Measurements from ENCODE around the gene PRSS56. TPM values are rescaled to one million over a fixed set of nuclear protein-coding genes. Genes with fewer than 3 reads are reported as not detected.

Gene PRSS56
- total and polyA plus RNA-seq, 2 of the 8 experiments (the other 6 are each of a cell fraction or from before 2014, with no cell fraction given) = 0.03 TPM; not detected in 1

DNA sequence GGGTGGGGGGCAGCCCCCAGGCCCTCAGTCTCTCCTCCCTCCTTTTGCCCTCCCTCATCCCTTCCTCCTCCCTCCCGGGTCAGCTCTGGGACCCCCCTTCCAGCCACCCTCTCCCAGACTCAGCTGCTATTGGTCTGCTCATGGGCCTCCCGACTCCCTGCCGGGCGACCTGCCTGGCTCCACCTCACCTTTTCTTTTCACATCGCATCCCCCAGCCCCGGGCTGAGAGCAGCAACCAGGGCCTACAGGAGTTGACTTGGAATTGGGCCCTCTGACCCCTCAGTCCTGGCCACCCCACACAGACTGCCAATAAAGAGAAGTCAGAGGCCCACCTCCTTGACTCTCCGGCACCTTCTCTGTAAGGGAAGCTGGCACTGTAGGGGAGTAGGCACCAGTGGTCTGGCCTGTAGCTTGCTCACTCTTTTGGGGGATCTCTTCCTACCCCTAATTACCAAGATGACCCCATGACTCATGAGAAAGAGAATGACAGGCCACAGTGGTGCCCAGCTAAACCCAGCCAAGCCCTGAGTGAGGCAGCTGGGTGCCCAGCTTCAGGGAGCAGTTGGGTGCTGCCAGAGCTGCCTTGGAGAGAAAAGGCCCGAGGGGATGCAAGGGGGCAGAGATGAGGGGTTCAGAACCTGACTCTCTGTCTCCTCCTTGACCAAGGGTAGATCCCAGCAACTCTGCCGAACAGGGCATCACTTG is 30.5 kb upstream of the PRSS56 start:
- Histone ChIP-seq H4K5ac (ENCODE audit: insufficient read length, low read depth, low read length) (no peak overlapping the region), H2BK5ac (ENCODE audit: low read depth, low read length) (no peak overlapping the region), H4K8ac (ENCODE audit: extremely low read depth, insufficient read depth, low read length) (no peak overlapping the region), H3K36me3 (ENCODE audit: control insufficient read depth in 2 of 4, insufficient read depth in 4 of 4, low read length in 3 of 4) (peaks cover 0 to 11% (median 0%) of the 10 kb centered on the region in 4 experiments; a peak in 1 of 8 replicates), H3K4ac (replicated peaks; ENCODE audit: insufficient read length, low read depth, low read length) (no peak overlapping the region), H3K14ac (ENCODE audit: insufficient read length) (no peak overlapping the region), H2BK12ac (ENCODE audit: low read depth, low read length) (peak overlapping the region; percentile 85; the same call in 1 of the 2 replicates), H2AK5ac (ENCODE audit: low read depth, low read length) (0 out of 2 replicates have a peak overlapping the region, but pooled peaks have one; percentile 32), H2BK120ac (replicated peaks; ENCODE audit: low read depth, low read length) (no peak overlapping the region), H3K27ac (ENCODE audit: low read depth, low read length) (no peak overlapping the region), H3K9me3 (ENCODE audit: insufficient read depth in 2 of 2, low read depth in 1 of 2, low read length in 1 of 2) (no peaks in the 10 kb centered on the region; a peak in 1 of 4 replicates), H3K79me1 (ENCODE audit: low read depth, low read length) (no peaks in the 10 kb centered on the region), H3K23ac (ENCODE audit: insufficient read length) (no peak overlapping the region), H3K4me2 (ENCODE audit: insufficient read depth in 1 of 2, low read depth in 2 of 2, low read length in 2 of 2) (peak overlapping the region; percentile 22 to 47), H3K4me3 (ENCODE audit: extremely low read depth in 1 of 4, insufficient read depth in 2 of 4, low read depth in 3 of 4, low read length in 4 of 4) (no peak overlapping the region), H4K20me1 (replicated peaks in 1 of 2; ENCODE audit: control insufficient read depth in 1 of 2, insufficient read depth in 2 of 2, low read length in 2 of 2) (peaks cover 3 to 4% of the 10 kb centered on the region in 2 experiments), H4K91ac (replicated peaks; ENCODE audit: insufficient read length, low read length) (no peak overlapping the region), H2AFZ (ENCODE audit: low read length) (no peak overlapping the region), H3K56ac (replicated peaks; ENCODE audit: insufficient read length, low read depth, low read length) (no peak overlapping the region), H3K9ac (replicated peaks in 1 of 4; ENCODE audit: extremely low read depth in 1 of 4, low read depth in 3 of 4, low read length in 3 of 4) (no peak overlapping the region), H3K27me3 (replicated peaks in 1 of 4; ENCODE audit: control insufficient read depth in 3 of 4, extremely low read depth in 1 of 4, insufficient read depth in 3 of 4, low read length in 3 of 4) (peaks cover 27 to 48% (median 41%) of the 10 kb centered on the region in 4 experiments), H3K18ac (ENCODE audit: extremely low read depth, low read length) (peak overlapping the region; percentile 93), H3K23me2 (ENCODE audit: low read depth, low read length) (peaks cover 12% of the 10 kb centered on the region; the same call in 1 of the 2 replicates), H3K4me1 (replicated peaks in 1 of 4; ENCODE audit: control insufficient read depth in 3 of 4, insufficient read depth in 4 of 4, low read length in 3 of 4) (peaks cover 0 to 43% (median 24%) of the 10 kb centered on the region in 4 experiments; a peak in 6 of 7 replicates), H2BK15ac (ENCODE audit: low read length) (0 out of 2 replicates have a peak overlapping the region, but pooled peaks have one; percentile 53), H3K79me2 (ENCODE audit: control insufficient read depth in 1 of 2, insufficient read depth in 2 of 2, low read length in 2 of 2) (no peaks in the 10 kb centered on the region), H2BK20ac (ENCODE audit: low read length) (no peak overlapping the region)
- ChIA-PET POLR2A (ENCODE audit: partially characterized antibody) (interaction anchor here (0.6 to 1.6 kb wide), 7 partner anchors 14 to 103 kb away, joined by 3 to 5 read pairs (median 4); no protein-coding TSS in a partner anchor), CTCF (ENCODE audit: partially characterized antibody) (interaction anchor here (0.7 to 3.6 kb wide), 10 partner anchors 9 to 149 kb away, joined by 3 to 32 read pairs (median 4); partner anchors contain the start of gene PRSS56)
- FAIRE-seq = no peak
- 50% methylated on average over 9 of the region's 9 CpGs; no CpG with 5 or more reads in 1 of the 2 experiments for WGBS, 2 experiments (ENCODE audit: extremely low coverage in 1 of 2, insufficient coverage in 1 of 2, insufficient read length in 1 of 2, insufficient replicate concordance in 2 of 2, low coverage in 1 of 2, low lambda C conversion rate in 2 of 2, missing lambda C conversion rate in 1 of 2)
- DNase-seq (ENCODE audit: low read depth in 1 of 2, low spot score in 2 of 2) = no peak
- TF ChIP-seq, protein P1, sequence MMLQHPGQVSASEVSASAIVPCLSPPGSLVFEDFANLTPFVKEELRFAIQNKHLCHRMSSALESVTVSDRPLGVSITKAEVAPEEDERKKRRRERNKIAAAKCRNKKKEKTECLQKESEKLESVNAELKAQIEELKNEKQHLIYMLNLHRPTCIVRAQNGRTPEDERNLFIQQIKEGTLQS (IDR thresholded peaks at IDR 0.05; ENCODE audit: insufficient read depth, low read depth, low read length) = no peak
- TF ChIP-seq RNF2 (IDR thresholded peaks at IDR 0.05; ENCODE audit: borderline replicate concordance, low read depth, low read length, missing control alignments, poor library complexity, severe bottlenecking) = no peak
- no peak for TF ChIP-seq SP4 (IDR thresholded peaks at IDR 0.05; ENCODE audit: low read length)
- TF ChIP-seq TCF12 (IDR thresholded peaks at IDR 0.05; ENCODE audit: low read depth, low read length) = no peak
- TF ChIP-seq RBBP5 (IDR thresholded peaks at IDR 0.05; ENCODE audit: borderline replicate concordance, low read depth, low read length) = no peak
- no peak for TF ChIP-seq EZH2 (IDR thresholded peaks at IDR 0.05; ENCODE audit: low read depth, low read length, severe bottlenecking)
- no peak for TF ChIP-seq EP300 (IDR thresholded peaks at IDR 0.05; ENCODE audit: borderline replicate concordance in 1 of 2, low read depth in 2 of 2, low read length in 2 of 2)
- no peak for TF ChIP-seq HDAC2 (IDR thresholded peaks at IDR 0.05; ENCODE audit: borderline replicate concordance in 1 of 2, low read depth in 2 of 2, low read length in 2 of 2)
- TF ChIP-seq CBX8 (IDR thresholded peaks at IDR 0.05; ENCODE audit: borderline replicate concordance, low read depth, low read length) = no peak

Measured in H1 (cell line).